Adrenal gland (tissue), 5 donors: ENCODE data around the gene GATA6.
A peak's percentile ranks its signal among the peaks of the same experiment; 100 is the strongest.

Experiments
- POLR2A ChIP-seq, 2 donors: fragments of 450-650 bp; IDR thresholded peaks; one replicate each; pipeline ENCODE4 v1.6.1; 2017; ENCODE audit warnings: antibody characterized with exemption in 2 of 2, mild to moderate bottlenecking in 2 of 2, moderate library complexity in 1 of 2
- TF ChIP-seq, protein P1 (sequence below), 6 experiments: fragments of 450-650 bp in 4 of 6; fragments of 200-600 bp in 2 of 6; sonication (generic) in 1 of 6; IDR thresholded peaks; 1 replicate in 5 of 6; 2 replicates in 1 of 6; pipeline versions ENCODE4 v1.5.1 to v1.8.0; 2016 to 2021; ENCODE audit warnings: antibody characterized with exemption in 6 of 6, mild to moderate bottlenecking in 2 of 6, moderate library complexity in 1 of 6
- donor health status: DM: no; HTN: no; CAD: no.

DNA sequence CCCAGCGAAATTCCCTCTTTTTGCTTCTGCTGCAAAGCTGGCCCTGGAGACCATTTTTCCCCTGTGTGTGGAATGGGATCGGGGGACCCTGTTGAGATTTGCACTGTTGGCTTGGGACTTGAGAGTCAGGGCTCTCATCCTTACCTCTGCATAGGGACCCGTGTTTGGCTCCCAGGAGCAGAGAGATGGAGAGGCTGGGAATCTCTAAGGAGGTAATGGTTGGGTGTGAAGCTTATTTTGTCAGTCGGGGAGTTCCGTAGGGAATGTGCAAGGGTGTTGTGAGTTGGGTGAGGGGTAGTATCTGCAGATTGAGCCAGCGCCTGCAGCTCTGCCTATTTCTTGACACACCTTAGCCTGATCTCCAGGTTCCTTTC lies 4.5 kb downstream of the GATA6 start:
- TF ChIP-seq, protein P1, sequence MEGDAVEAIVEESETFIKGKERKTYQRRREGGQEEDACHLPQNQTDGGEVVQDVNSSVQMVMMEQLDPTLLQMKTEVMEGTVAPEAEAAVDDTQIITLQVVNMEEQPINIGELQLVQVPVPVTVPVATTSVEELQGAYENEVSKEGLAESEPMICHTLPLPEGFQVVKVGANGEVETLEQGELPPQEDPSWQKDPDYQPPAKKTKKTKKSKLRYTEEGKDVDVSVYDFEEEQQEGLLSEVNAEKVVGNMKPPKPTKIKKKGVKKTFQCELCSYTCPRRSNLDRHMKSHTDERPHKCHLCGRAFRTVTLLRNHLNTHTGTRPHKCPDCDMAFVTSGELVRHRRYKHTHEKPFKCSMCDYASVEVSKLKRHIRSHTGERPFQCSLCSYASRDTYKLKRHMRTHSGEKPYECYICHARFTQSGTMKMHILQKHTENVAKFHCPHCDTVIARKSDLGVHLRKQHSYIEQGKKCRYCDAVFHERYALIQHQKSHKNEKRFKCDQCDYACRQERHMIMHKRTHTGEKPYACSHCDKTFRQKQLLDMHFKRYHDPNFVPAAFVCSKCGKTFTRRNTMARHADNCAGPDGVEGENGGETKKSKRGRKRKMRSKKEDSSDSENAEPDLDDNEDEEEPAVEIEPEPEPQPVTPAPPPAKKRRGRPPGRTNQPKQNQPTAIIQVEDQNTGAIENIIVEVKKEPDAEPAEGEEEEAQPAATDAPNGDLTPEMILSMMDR (IDR thresholded peaks at IDR 0.05) = no peak
- peak in 1 of 2 donors; percentile 25 for TF ChIP-seq POLR2A (IDR thresholded peaks at IDR 0.05)
